Panc1 (cell line): ENCODE measurements around the gene PLD1. TPM values are rescaled to one million over a fixed set of nuclear protein-coding genes. Genes with fewer than 3 reads are reported as not detected.

ENCODE experiments used
- ATAC-seq: fragments of 200-7000 bp; cut with Tn5 transposase; 2 replicates; pipeline ENCODE4 v1.9.1; 2020; ENCODE audit warnings: mild to moderate bottlenecking, moderate library complexity
- BruUV-seq: library from RNA; stranded (reverse); fragments of 400-500 nt; replicated peaks from 2 replicates; lab custom pipeline; 2021; lab: Mats Ljungman, UMichigan
- CTCF ChIA-PET: fragments of 300-600 bp; sonication (Branson Sonifier 250); formaldehyde crosslinking; loops from one replicate; lab custom pipeline; 2022; ENCODE audit warnings: antibody characterized with exemption; lab: Charles Lee
- POLR2A ChIA-PET: fragments of 300-600 bp; sonication (Branson Sonifier 250); formaldehyde crosslinking; loops from one replicate; lab custom pipeline; 2022; ENCODE audit warnings: antibody characterized with exemption; lab: Charles Lee
- DNase-seq: peaks from one replicate; pipeline ENCODE4 v3.0.0-alpha.2; 2010; ENCODE audit warnings: low read depth, low spot score
- H3K27ac ChIP-seq: 2 replicates; pipeline ENCODE4 v1.5.1; 2011; ENCODE audit warnings: mild to moderate bottlenecking, low read length, inconsistent platforms
- H3K27me3 ChIP-seq: fragments of 200-500 bp; sonication (Bioruptor generic); 2 replicates; pipeline ENCODE4 v1.6.0; 2014; ENCODE audit warnings: low read length, inconsistent platforms; ENCODE audit not compliant: control insufficient read depth, insufficient read depth
- H3K36me3 ChIP-seq: fragments of 200-500 bp; sonication (Bioruptor generic); 2 replicates; pipeline ENCODE4 v1.5.1; 2014; ENCODE audit warnings: inconsistent platforms, mild to moderate bottlenecking, low read length, moderate library complexity; ENCODE audit not compliant: control insufficient read depth, insufficient read depth
- H3K4me1 ChIP-seq: 2 replicates; pipeline ENCODE4 v1.5.1; 2011; ENCODE audit warnings: inconsistent platforms, mild to moderate bottlenecking, low read length, moderate library complexity; ENCODE audit not compliant: control insufficient read depth, insufficient read depth
- H3K4me3 ChIP-seq, 2 experiments: 2 replicates each; pipeline ENCODE4 v1.5.1; 2011 to 2012; ENCODE audit warnings: low read depth in 2 of 2, low read length in 2 of 2, mild to moderate bottlenecking in 2 of 2, inconsistent platforms in 1 of 2, moderate library complexity in 1 of 2
- H3K9me3 ChIP-seq: fragments of 200-500 bp; sonication (Bioruptor generic); 2 replicates; pipeline ENCODE4 v1.5.1; 2014; ENCODE audit warnings: low read depth, mild to moderate bottlenecking, inconsistent platforms, low read length, moderate library complexity; ENCODE audit not compliant: control insufficient read depth, insufficient read depth
- POLR2AphosphoS5 ChIP-seq: IDR thresholded peaks from 2 replicates; pipeline ENCODE4 v1.6.1; 2012; ENCODE audit warnings: mild to moderate bottlenecking, low read depth, low read length, moderate library complexity
- SIN3A ChIP-seq: IDR thresholded peaks from 2 replicates; pipeline ENCODE4 v1.6.1; 2012; ENCODE audit warnings: low read depth, mild to moderate bottlenecking, low read length, moderate library complexity, borderline replicate concordance; ENCODE audit not compliant: insufficient read depth
- TCF7L2 ChIP-seq: IDR thresholded peaks from 2 replicates; pipeline ENCODE4 v1.6.1; 2011; ENCODE audit warnings: mild to moderate bottlenecking, low read depth, low read length, inconsistent platforms
- in situ Hi-C: cut with HindIII; loops from 2 replicates; pipeline ENCODE4 v1.10.0; 2016; ENCODE audit warnings: low sequenced_read_pairs, low pct_unique_long_range_greater_than_20kb
- intact Hi-C: fragments of 100-400 bp; cut with micrococcal nuclease; formaldehyde crosslinking; loops from one replicate; pipeline ENCODE4 v1.10.0; 2022; ENCODE audit not compliant: unreplicated experiment
- total RNA-seq: library from RNA; stranded (reverse); gene quantifications from one replicate; pipeline ENCODE4 v1.2.1, GENCODE V29; 2021; ENCODE audit not compliant: unreplicated experiment
- TF ChIP-seq, protein P1 (sequence below), 2 experiments: IDR thresholded peaks; 2 replicates each; pipeline ENCODE4 v1.6.1; 2011 to 2012; ENCODE audit warnings: low read depth in 2 of 2, control low read depth in 1 of 2, low read length in 1 of 2, mild to moderate bottlenecking in 1 of 2, moderate library complexity in 1 of 2; ENCODE audit not compliant: insufficient read depth in 1 of 2
- TF ChIP-seq, protein P2 (sequence below): fragments of 450-650 bp; IDR thresholded peaks from 2 replicates; pipeline ENCODE4 v1.5.1; 2017; ENCODE audit warnings: mild to moderate bottlenecking

PLD1 gene
- total RNA-seq, 1 experiment from 2014 or later, result 20.6 TPM

DNA sequence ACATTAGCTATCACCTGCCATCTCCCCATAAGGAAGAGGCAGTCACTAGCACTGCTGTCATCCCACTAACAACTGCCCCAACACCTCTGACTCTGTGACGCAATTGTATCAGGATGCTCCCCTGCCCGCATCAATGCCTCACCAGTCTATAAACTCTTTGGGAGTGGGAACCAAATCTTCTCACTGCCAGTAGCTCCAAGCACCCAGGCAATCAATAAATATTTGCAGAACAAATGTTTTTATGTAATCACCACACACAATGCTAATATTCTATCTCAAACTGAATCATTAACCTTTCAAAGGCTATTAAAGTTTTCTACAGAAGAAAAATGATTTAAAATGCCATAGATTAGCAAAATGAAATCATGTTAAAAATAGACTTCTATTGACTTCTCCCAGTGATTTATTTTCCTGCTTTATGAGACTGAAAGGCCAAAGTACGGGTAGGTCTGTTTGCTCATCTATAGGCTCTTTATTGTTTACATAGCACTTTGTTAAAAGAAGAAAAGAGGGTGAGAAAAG lies 131.3 kb downstream of the PLD1 start:
- DNase-seq, result no peak

DNA sequence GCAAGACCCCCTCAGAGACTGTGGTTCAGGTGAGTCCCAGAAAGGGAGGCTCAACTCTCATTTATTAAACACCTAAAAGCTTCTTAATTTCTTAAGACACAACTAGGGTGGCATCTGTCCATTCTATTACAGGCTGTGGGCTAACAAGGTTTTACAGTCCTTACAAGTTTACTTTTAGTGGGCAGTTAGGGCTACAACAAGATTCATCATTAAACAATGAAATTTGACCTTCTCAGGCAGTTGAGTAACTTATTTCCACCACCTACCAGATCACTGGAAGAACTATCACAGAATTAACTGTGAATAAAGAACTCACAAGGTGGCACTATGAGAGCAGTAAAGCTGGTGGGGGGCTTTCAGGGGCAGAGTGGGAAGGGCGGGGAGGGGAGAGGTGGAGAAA lies 132.6 kb downstream of the PLD1 start:
- Histone ChIP-seq H3K4me3 (no peak overlapping the region), H3K27me3 (no peaks in the 10 kb centered on the region), H3K36me3 (no peaks in the 10 kb centered on the region), H3K4me1 (no peaks in the 10 kb centered on the region), H3K27ac (no peak overlapping the region), H3K9me3 (no peaks in the 10 kb centered on the region)
- TF ChIP-seq, protein P1, sequence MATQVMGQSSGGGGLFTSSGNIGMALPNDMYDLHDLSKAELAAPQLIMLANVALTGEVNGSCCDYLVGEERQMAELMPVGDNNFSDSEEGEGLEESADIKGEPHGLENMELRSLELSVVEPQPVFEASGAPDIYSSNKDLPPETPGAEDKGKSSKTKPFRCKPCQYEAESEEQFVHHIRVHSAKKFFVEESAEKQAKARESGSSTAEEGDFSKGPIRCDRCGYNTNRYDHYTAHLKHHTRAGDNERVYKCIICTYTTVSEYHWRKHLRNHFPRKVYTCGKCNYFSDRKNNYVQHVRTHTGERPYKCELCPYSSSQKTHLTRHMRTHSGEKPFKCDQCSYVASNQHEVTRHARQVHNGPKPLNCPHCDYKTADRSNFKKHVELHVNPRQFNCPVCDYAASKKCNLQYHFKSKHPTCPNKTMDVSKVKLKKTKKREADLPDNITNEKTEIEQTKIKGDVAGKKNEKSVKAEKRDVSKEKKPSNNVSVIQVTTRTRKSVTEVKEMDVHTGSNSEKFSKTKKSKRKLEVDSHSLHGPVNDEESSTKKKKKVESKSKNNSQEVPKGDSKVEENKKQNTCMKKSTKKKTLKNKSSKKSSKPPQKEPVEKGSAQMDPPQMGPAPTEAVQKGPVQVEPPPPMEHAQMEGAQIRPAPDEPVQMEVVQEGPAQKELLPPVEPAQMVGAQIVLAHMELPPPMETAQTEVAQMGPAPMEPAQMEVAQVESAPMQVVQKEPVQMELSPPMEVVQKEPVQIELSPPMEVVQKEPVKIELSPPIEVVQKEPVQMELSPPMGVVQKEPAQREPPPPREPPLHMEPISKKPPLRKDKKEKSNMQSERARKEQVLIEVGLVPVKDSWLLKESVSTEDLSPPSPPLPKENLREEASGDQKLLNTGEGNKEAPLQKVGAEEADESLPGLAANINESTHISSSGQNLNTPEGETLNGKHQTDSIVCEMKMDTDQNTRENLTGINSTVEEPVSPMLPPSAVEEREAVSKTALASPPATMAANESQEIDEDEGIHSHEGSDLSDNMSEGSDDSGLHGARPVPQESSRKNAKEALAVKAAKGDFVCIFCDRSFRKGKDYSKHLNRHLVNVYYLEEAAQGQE (IDR thresholded peaks at IDR 0.05; ENCODE audit: insufficient read depth in 1 of 2, low read depth in 2 of 2, low read length in 1 of 2), result no peak
- TF ChIP-seq POLR2AphosphoS5 (no peak), SIN3A (no peak), TCF7L2 (no peak)
- TF ChIP-seq, protein P2, sequence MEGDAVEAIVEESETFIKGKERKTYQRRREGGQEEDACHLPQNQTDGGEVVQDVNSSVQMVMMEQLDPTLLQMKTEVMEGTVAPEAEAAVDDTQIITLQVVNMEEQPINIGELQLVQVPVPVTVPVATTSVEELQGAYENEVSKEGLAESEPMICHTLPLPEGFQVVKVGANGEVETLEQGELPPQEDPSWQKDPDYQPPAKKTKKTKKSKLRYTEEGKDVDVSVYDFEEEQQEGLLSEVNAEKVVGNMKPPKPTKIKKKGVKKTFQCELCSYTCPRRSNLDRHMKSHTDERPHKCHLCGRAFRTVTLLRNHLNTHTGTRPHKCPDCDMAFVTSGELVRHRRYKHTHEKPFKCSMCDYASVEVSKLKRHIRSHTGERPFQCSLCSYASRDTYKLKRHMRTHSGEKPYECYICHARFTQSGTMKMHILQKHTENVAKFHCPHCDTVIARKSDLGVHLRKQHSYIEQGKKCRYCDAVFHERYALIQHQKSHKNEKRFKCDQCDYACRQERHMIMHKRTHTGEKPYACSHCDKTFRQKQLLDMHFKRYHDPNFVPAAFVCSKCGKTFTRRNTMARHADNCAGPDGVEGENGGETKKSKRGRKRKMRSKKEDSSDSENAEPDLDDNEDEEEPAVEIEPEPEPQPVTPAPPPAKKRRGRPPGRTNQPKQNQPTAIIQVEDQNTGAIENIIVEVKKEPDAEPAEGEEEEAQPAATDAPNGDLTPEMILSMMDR, result no peak
- in situ Hi-C loops (no loop called here), intact Hi-C loops (no loop called here)
- no peak for DNase-seq
- CTCF ChIA-PET, result no interaction called here
- POLR2A ChIA-PET, result no interaction called here
- ATAC-seq, result no peak
- BruUV-seq, result no TSS peak

More for the DNA sequence above, 131.3 kb downstream of the PLD1 start:
- TF ChIP-seq POLR2AphosphoS5 (no peak), TCF7L2 (no peak), SIN3A (no peak)
- TF ChIP-seq, protein P2, result no peak
- TF ChIP-seq, protein P1 (IDR thresholded peaks at IDR 0.05; ENCODE audit: insufficient read depth in 1 of 2, low read depth in 2 of 2, low read length in 1 of 2), result no peak
- in situ Hi-C loops, result no loop called here
- Histone ChIP-seq H3K4me3 (no peak overlapping the region), H3K27ac (no peak overlapping the region), H3K36me3 (no peaks in the 10 kb centered on the region), H3K27me3 (no peaks in the 10 kb centered on the region), H3K9me3 (no peaks in the 10 kb centered on the region), H3K4me1 (no peaks in the 10 kb centered on the region)
- no TSS peak for BruUV-seq
- no peak for ATAC-seq
- ChIA-PET POLR2A (no interaction called here), CTCF (no interaction called here)
- intact Hi-C loops, result no loop called here
